ENCODE measurements around the gene CADM2. TPM values are rescaled to one million over a fixed set of nuclear protein-coding genes. Genes with fewer than 3 reads are reported as not detected.

The CADM2 gene
- total RNA-seq, 1 donor from 2014 or later, result 4.0 TPM

DNA sequence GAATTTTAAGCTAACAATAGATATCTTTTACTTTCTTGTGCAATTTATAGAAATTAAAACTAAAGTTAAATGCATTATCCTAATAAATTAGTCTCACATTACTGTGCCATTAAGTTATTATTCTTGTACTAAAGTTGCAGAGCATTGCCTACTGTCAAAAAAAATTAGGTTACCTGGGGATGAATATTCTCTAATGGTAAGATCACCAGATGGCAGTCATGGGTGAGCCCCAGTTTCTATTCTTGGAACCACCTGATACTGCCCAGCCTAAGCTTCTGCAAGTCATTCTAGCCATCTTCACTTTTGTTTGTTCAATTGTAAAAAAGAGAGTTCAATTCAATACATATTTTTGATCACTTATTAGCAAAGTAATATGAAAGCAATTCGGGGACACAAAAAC lies 213.2 kb downstream of the CADM2 start:
- Mint-ChIP-seq H3K36me3 (no peaks in the 10 kb centered on the region), H3K27ac (no peak overlapping the region), H3K4me1 (ENCODE audit: unreplicated experiment) (no peaks in the 10 kb centered on the region), H3K4me3 (no peak overlapping the region), H3K27me3 (no peaks in the 10 kb centered on the region), H3K9me3 (no peaks in the 10 kb centered on the region)
- DNase-seq (ENCODE audit: extremely low spot score, unreplicated experiment), result no peak
- TF ChIP-seq, protein P1, sequence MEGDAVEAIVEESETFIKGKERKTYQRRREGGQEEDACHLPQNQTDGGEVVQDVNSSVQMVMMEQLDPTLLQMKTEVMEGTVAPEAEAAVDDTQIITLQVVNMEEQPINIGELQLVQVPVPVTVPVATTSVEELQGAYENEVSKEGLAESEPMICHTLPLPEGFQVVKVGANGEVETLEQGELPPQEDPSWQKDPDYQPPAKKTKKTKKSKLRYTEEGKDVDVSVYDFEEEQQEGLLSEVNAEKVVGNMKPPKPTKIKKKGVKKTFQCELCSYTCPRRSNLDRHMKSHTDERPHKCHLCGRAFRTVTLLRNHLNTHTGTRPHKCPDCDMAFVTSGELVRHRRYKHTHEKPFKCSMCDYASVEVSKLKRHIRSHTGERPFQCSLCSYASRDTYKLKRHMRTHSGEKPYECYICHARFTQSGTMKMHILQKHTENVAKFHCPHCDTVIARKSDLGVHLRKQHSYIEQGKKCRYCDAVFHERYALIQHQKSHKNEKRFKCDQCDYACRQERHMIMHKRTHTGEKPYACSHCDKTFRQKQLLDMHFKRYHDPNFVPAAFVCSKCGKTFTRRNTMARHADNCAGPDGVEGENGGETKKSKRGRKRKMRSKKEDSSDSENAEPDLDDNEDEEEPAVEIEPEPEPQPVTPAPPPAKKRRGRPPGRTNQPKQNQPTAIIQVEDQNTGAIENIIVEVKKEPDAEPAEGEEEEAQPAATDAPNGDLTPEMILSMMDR (conservative IDR thresholded peaks at IDR 0.05), result no peak

DNA sequence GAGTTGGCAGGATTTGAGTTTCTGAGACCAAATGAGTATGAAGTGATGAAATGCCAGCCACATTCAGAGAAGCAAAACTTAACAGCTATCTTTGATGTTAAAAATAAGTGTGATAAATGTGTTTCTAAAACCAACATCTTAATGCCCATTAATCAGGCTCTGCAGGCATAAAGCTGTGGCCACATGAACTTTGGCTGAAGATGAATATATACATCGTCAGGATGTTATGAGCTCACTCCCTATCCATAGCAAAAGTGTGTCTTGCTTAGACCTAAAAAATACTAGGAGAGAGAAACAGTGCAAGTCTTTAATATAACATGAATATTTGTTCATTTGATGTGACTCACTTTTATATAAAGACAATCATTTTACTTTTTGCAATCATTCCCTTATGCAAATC lies 218.0 kb downstream of the CADM2 start:
- Mint-ChIP-seq H3K4me3 (no peak overlapping the region), H3K36me3 (no peaks in the 10 kb centered on the region), H3K27ac (no peak overlapping the region), H3K9me3 (no peaks in the 10 kb centered on the region), H3K27me3 (no peaks in the 10 kb centered on the region), H3K4me1 (ENCODE audit: unreplicated experiment) (no peaks in the 10 kb centered on the region)
- DNase-seq (ENCODE audit: extremely low spot score, unreplicated experiment), result no peak
- TF ChIP-seq, protein P1 (conservative IDR thresholded peaks at IDR 0.05), result no peak

DNA sequence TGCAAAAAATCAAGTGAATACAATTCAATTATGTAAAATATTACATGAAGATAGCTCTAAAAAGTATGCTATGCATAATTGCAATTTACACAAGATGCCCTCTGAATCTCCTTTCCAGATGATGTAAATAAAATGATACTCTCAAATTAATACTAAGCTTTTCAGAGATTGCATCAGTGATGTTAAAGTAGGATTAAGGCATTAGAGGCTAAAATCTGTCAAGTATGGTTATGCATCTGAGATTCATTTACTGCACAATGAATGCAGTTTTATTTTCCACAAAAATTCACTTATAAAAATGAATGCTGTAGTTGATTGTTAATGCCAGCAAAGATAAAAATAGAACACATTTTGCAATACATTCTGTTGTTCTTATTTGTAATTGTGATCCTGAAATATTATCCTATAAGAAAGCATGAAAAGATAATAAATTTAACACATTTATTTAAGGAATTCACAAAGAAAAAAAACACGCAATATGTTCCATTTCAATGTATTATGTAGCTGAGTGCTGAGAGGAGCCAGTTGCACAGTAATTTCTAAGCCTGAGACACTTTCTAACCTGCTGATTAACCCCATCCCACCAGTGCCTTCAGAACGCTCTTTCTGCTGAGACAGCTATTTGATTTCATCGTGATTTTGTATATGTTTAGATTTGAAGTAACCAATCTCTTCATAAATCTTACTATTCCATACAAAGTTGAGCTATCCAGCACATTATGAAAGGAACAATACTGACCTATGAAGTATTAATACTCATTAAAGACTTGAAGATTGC lies 224.4 kb downstream of the CADM2 start:
- H3K27me3 Mint-ChIP-seq, result no peaks in the 10 kb centered on the region
- no peaks in the 10 kb centered on the region for H3K36me3 Mint-ChIP-seq
- H3K9me3 Mint-ChIP-seq, result no peaks in the 10 kb centered on the region
- no peak overlapping the region for H3K27ac Mint-ChIP-seq
- H3K4me3 Mint-ChIP-seq, result no peak overlapping the region
- DNase-seq (ENCODE audit: extremely low spot score, unreplicated experiment), result no peak
- H3K4me1 Mint-ChIP-seq (ENCODE audit: unreplicated experiment), result no peaks in the 10 kb centered on the region
- TF ChIP-seq, protein P1 (conservative IDR thresholded peaks at IDR 0.05), result no peak

DNA sequence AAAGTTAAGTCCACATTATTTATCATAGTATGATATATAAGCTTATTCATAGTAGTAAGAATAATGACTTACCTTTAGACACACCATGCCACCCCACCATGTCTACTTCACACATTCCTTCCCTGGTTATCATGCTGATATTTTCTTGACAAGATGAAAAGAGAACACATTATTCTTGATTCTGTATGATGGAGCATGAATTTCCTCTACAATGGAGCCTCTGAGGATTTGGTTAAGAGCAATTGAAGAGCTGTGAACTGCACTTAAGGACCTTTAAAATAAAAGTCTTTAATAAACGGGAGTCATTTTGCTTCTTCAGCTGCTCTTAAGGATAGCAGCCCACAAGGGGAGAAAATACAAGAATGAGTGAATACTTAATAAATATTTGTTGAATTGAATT lies 226.7 kb downstream of the CADM2 start:
- H3K9me3 Mint-ChIP-seq, result no peaks in the 10 kb centered on the region
- H3K4me1 Mint-ChIP-seq (ENCODE audit: unreplicated experiment), result no peaks in the 10 kb centered on the region
- DNase-seq (ENCODE audit: extremely low spot score, unreplicated experiment), result no peak
- H3K27me3 Mint-ChIP-seq, result no peaks in the 10 kb centered on the region
- H3K27ac Mint-ChIP-seq, result no peak overlapping the region
- no peaks in the 10 kb centered on the region for H3K36me3 Mint-ChIP-seq
- H3K4me3 Mint-ChIP-seq, result no peak overlapping the region
- TF ChIP-seq, protein P1 (conservative IDR thresholded peaks at IDR 0.05), result no peak

DNA sequence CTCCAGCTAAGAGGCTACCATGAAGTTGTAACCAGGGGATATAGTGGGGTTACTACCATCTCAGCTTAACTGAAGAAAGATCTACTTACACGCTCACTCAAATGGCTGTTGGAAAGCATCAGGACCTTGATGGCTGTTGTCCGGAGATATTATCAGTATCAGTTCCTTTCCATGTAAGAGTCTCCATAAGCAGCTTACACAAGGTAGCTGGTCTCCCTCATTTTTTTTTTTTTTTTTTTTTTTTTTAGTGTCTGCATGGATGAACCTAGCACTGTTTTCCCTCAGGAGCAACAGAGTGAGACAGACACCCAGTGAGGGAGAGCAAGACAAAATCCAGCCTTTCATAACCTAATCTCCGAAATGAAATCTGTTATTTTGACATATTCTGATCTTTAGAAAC lies 230.9 kb downstream of the CADM2 start:
- Mint-ChIP-seq H3K4me1 (ENCODE audit: unreplicated experiment) (no peaks in the 10 kb centered on the region), H3K4me3 (no peak overlapping the region), H3K36me3 (no peaks in the 10 kb centered on the region), H3K27ac (no peak overlapping the region), H3K9me3 (no peaks in the 10 kb centered on the region), H3K27me3 (no peaks in the 10 kb centered on the region)
- TF ChIP-seq, protein P1 (conservative IDR thresholded peaks at IDR 0.05), result no peak
- no peak for DNase-seq (ENCODE audit: extremely low spot score, unreplicated experiment)
